Transverse colon (tissue), 4 donors: ENCODE results near the gene ZMAT5.

Source experiments
- CTCF ChIP-seq, 5 experiments: fragments of 200-600 bp in 3 of 5; fragments of 450-650 bp in 2 of 5; sonication (generic) in 3 of 5; IDR thresholded peaks; 1 replicate in 2 of 5; 2 replicates in 3 of 5; pipeline ENCODE4 v1.5.1; 2016 to 2017; ENCODE audit warnings: antibody characterized with exemption in 5 of 5, inconsistent platforms in 3 of 5, mild to moderate bottlenecking in 2 of 5, moderate library complexity in 1 of 5
- POLR2AphosphoS5 ChIP-seq, 3 donors: sonication (generic); formaldehyde crosslinking; IDR thresholded peaks; one replicate each; pipeline ENCODE4 v1.6.1; 2016; ENCODE audit warnings: antibody characterized with exemption in 3 of 3

GRCh38 chr22:29719899-29720645 is 46.7 kb downstream of the ZMAT5 start, which contains the start of gene CABP7:
- TF ChIP-seq CTCF (IDR thresholded peaks at IDR 0.05), result no peak
- TF ChIP-seq POLR2AphosphoS5 (IDR thresholded peaks at IDR 0.05), result no peak
